Measurements from ENCODE around the gene MRPL1. TPM values are rescaled to one million over a fixed set of nuclear protein-coding genes. Genes with fewer than 3 reads are reported as not detected.

MRPL1 gene
- total RNA-seq, 1 donor from 2014 or later: 31.7 TPM

DNA sequence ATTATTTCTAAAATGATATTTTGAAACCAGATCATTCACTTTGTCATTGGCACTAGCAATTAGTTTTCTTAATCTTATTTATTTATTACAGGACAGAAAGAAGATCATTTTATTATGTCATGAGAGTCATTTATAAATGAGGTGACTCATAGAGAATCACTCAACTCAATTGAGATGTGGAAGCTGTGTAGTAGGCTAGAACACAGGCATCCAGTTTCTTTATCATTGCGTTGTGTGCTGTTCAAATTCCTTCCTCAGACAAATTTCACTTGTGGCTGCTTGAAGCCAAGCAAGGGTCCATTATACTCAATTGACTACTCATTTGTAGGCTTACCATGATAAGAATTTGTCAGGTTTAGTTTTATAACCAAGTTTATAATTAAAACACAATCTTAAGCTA lies 87.6 kb downstream of the MRPL1 start:
- ChIA-PET POLR2A (no interaction called here), CTCF (no interaction called here)
- TF ChIP-seq, protein P1, sequence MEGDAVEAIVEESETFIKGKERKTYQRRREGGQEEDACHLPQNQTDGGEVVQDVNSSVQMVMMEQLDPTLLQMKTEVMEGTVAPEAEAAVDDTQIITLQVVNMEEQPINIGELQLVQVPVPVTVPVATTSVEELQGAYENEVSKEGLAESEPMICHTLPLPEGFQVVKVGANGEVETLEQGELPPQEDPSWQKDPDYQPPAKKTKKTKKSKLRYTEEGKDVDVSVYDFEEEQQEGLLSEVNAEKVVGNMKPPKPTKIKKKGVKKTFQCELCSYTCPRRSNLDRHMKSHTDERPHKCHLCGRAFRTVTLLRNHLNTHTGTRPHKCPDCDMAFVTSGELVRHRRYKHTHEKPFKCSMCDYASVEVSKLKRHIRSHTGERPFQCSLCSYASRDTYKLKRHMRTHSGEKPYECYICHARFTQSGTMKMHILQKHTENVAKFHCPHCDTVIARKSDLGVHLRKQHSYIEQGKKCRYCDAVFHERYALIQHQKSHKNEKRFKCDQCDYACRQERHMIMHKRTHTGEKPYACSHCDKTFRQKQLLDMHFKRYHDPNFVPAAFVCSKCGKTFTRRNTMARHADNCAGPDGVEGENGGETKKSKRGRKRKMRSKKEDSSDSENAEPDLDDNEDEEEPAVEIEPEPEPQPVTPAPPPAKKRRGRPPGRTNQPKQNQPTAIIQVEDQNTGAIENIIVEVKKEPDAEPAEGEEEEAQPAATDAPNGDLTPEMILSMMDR (IDR thresholded peaks at IDR 0.05): no peak
- peaks cover 4% of the 10 kb centered on the region for H3K9me3 Mint-ChIP-seq
- no peaks in the 10 kb centered on the region for H3K27me3 Mint-ChIP-seq
- H3K4me1 Mint-ChIP-seq: no peaks in the 10 kb centered on the region
- peaks cover 56% of the 10 kb centered on the region for H3K36me3 Mint-ChIP-seq (ENCODE audit: low read depth)
- ATAC-seq (ENCODE audit: low read depth): no peak
- no peak for DNase-seq
- H3K4me3 Mint-ChIP-seq: no peak overlapping the region
- intact Hi-C loops (cut with micrococcal nuclease): no loop called here
- H3K27ac Mint-ChIP-seq: no peak overlapping the region

DNA sequence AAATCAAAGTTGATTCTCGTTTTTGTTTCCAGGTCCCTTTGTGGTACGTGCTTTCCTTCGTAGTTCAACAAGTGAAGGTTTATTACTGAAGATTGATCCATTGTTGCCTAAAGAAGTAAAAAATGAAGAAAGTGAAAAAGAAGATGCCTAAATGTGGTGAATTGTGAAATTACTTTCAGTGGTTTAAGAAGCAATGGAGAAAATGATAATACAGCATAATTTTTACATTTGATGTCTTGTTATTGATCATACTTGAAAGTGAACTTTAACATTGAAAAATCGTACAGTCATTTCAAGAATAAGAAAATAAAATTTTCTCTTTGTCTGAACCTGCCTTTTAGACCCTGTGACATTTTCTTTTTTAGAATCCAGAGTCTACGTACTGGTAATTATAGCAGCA lies 89.8 kb downstream of the MRPL1 start:
- H3K9me3 Mint-ChIP-seq: no peaks in the 10 kb centered on the region
- CTCF ChIA-PET: no interaction called here
- TF ChIP-seq, protein P1 (IDR thresholded peaks at IDR 0.05): no peak
- H3K36me3 Mint-ChIP-seq (ENCODE audit: low read depth): peaks cover 47% of the 10 kb centered on the region
- DNase-seq (no peak), ATAC-seq (ENCODE audit: low read depth) (no peak)
- no peak overlapping the region for H3K27ac Mint-ChIP-seq
- intact Hi-C loops (cut with micrococcal nuclease): no loop called here
- POLR2A ChIA-PET: no interaction called here
- H3K27me3 Mint-ChIP-seq: no peaks in the 10 kb centered on the region
- no peaks in the 10 kb centered on the region for H3K4me1 Mint-ChIP-seq
- H3K4me3 Mint-ChIP-seq: no peak overlapping the region

DNA sequence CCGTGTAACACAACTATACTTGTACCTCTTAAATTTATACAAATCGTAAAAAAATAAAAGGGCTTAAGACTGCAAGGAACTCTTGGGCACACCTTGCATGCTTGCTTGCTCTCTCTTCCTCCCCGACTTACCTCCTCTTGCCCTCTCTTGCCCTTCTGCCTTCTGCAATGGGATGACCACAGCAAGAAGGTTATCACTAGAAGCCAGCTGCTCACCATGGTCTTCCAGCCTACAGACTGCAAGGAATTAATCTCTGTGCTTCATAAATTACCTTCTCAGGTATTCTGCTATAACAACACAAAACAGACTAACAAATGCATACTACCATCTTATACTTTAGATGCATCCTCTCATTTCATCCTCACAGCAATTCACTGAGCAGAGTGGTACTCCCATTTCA lies 92.1 kb downstream of the MRPL1 start:
- POLR2A ChIA-PET: no interaction called here
- TF ChIP-seq, protein P1 (IDR thresholded peaks at IDR 0.05): no peak
- ATAC-seq (ENCODE audit: low read depth) (no peak), DNase-seq (no peak)
- Mint-ChIP-seq H3K27ac (no peak overlapping the region), H3K4me1 (no peaks in the 10 kb centered on the region), H3K27me3 (no peaks in the 10 kb centered on the region), H3K36me3 (ENCODE audit: low read depth) (peaks cover 45% of the 10 kb centered on the region), H3K4me3 (no peak overlapping the region), H3K9me3 (no peaks in the 10 kb centered on the region)
- CTCF ChIA-PET: no interaction called here
- intact Hi-C loops (cut with micrococcal nuclease): loop anchor here (5.0 kb wide), 1 partner anchor 658 kb away; no protein-coding TSS in a partner anchor

DNA sequence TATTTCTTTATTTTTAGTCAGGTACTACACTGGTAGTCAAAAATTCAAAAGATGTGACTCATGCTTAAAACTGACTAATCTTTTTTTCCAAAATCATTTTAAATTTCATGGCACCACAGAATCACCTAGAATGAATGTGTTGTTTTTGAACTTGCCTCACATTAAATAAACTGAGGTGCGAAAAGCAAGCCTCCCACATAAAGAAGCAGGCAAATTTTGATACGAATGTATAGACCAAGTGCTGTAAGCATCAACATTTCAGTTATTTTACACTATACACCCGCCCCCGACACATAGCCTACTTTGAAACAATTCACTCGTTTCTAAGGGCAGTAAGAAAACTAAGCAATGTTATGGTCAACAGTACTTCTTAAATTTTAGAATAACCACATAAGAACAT lies 94.3 kb downstream of the MRPL1 start:
- no peaks in the 10 kb centered on the region for H3K27me3 Mint-ChIP-seq

DNA sequence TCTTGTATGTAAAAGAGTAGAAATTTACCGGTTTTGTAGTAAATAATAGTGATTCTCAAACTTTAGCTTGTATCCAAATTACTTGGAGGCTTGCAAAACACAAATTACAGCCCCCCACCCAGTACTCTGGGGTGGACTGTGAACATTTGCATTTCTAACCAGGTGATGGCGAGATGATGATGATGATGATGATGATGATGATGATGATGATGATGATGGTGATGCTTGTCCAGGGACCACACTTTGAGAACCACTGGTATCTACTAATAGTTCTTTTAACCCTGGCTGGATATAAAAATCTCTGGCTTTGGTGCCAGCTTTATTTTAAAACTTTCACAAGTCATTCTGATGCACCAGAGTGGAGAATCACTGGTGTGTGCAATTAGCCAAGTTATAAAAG lies 96.3 kb downstream of the MRPL1 start:
- no peak overlapping the region for H3K4me3 Mint-ChIP-seq
- ChIA-PET CTCF (interaction anchor here (0.6 kb wide), 1 partner anchor 904 kb away, joined by 4 read pairs; no protein-coding TSS in a partner anchor), POLR2A (no interaction called here)
- H3K9me3 Mint-ChIP-seq: no peaks in the 10 kb centered on the region
- H3K4me1 Mint-ChIP-seq: no peaks in the 10 kb centered on the region
- no peak overlapping the region for H3K27ac Mint-ChIP-seq
- ATAC-seq (ENCODE audit: low read depth): no peak
- H3K36me3 Mint-ChIP-seq (ENCODE audit: low read depth): peaks cover 13% of the 10 kb centered on the region
- DNase-seq: no peak
- intact Hi-C loops (cut with micrococcal nuclease): loop anchor here (1.0 to 5.0 kb wide), 3 partner anchors 653 to 964 kb away; no protein-coding TSS in a partner anchor
- H3K27me3 Mint-ChIP-seq: no peaks in the 10 kb centered on the region
- TF ChIP-seq, protein P1 (IDR thresholded peaks at IDR 0.05): no peak

More for the DNA sequence above, 94.3 kb downstream of the MRPL1 start:
- Mint-ChIP-seq H3K27ac (no peak overlapping the region), H3K36me3 (ENCODE audit: low read depth) (peaks cover 28% of the 10 kb centered on the region), H3K4me3 (no peak overlapping the region), H3K9me3 (no peaks in the 10 kb centered on the region), H3K4me1 (no peaks in the 10 kb centered on the region)
- intact Hi-C loops (cut with micrococcal nuclease): loop anchor here (5.0 kb wide), 1 partner anchor 655 kb away; no protein-coding TSS in a partner anchor
- ChIA-PET CTCF (no interaction called here), POLR2A (no interaction called here)
- TF ChIP-seq, protein P1 (IDR thresholded peaks at IDR 0.05): no peak
- no peak for DNase-seq
- no peak for ATAC-seq (ENCODE audit: low read depth)
